HG03460 (cell line): ENCODE measurements around the gene DAPK1.

Experiments
- ATAC-seq: cut with Tn5 transposase; IDR thresholded peaks from one replicate; pipeline ENCODE4 v1.9.1; 2021; ENCODE audit not compliant: unreplicated experiment

Gene DAPK1

DNA sequence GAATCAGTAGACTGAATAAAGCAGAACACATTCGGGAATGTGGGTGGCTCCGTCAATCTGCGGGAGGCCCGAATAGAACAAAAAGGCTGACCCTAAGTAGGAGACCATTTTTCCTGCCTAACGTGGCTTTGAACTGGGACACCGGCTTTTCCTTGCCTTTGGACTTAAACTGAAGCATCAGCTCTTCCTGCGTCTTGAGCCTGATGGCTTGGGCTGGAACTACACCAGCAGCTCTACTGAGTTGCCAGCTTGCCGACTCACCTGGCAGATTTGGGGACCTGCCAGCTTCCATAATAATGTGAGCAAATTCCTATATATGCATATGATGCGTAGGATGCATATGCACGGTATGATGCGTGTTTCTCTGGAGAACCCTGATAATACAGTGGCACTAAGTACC lies 111.3 kb downstream of the DAPK1 start:
- no peak for ATAC-seq

DNA sequence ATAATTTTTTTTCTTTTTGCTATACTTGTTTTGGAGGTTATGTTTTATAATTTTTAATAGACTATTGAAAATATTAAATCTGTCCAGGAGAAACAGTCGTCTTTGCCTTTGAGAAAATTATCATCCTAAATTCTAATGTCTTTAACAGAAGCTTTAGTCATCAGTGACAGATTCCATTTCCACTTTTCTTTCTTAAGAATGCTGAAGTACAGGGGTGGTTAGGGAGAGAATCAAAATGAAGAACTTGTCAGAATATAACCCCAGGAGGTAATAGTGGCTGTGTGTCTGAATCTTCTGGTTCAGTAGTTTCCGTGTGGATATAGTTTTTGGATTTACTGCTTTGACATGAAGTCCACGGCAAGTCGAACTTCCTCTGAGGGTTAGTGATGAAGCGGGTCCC lies 111.8 kb downstream of the DAPK1 start:
- ATAC-seq = no peak

DNA sequence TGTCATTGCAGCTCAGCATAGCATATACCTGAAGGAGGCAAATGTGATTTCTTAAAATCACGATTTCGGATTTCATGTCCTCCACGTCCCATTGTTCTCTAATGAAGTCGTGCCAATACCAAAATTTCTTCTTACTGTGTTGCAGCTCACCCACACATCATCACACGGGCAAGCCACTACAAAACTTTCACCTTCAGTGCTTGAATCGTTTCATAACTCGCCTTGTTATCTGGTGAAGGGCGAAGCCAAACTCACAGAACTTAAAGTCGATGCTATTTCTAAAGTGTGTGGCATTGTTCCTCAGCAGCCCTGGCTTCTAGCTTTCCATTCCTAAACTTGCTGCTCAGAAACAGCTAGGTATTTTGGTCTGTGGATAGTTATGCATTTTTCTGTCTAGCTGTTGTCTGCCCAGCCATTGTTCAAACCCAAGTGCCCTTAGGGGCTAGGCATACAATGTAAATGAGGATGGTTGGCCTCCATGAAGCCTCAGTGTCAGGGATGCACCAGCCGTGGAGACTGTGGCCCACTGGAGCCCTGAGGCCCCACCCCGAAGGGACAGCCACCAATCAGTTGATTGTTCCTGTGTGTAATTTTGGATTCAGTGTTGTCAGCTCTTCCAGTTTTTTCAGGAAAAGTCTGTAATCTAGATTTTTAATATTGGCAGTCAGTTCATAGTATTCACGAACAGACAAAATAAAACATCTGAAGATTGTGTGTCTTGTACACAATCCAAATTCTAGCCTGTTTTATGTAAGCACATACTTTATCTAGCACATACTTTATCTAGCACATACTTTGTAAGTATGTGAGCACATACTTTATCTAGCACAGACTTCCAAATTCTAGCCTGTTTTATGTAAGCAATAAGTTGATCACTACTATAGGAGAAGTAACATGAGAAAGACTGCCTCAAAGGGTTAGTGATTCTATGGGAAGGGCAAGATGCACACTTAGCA lies 112.8 kb downstream of the DAPK1 start:
- no peak for ATAC-seq

DNA sequence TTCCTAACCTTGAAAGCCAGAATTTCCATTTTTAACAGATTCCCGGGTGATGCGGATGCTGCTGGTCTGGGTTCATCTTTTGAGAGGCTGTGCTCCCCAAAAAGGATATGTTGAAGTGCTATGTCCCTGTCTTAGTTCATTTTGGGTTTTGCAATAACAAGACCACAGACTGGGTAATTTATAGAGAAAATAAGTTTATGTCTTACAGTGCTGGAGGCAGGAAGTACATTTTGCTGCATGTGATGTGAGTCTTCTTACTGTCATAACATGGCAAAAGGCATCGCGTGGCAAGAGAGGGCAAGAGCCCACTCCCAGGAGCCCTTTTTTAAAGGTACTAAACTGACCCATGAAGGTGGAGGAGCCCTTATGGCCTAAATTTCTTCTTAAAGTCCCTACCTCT lies 114.1 kb downstream of the DAPK1 start:
- no peak for ATAC-seq

DNA sequence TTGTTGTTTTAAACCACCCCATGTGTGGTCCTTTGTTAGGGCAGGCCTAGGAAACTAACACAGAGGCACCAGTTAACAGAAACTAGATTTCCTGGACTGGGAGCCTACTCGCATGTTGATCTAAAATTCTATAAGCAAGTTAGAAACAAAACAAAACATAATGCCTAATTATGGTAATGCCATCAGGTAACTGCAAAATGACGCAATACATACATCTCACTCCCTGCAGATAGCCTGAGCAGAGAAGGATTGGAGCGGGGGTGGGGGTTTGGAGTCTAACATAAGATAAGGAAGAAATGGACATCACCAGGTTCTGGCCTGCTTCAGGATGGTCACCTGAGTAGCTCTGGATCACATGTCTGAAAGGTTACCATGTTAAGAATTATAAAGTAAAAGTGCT lies 114.9 kb downstream of the DAPK1 start:
- ATAC-seq = no peak

DNA sequence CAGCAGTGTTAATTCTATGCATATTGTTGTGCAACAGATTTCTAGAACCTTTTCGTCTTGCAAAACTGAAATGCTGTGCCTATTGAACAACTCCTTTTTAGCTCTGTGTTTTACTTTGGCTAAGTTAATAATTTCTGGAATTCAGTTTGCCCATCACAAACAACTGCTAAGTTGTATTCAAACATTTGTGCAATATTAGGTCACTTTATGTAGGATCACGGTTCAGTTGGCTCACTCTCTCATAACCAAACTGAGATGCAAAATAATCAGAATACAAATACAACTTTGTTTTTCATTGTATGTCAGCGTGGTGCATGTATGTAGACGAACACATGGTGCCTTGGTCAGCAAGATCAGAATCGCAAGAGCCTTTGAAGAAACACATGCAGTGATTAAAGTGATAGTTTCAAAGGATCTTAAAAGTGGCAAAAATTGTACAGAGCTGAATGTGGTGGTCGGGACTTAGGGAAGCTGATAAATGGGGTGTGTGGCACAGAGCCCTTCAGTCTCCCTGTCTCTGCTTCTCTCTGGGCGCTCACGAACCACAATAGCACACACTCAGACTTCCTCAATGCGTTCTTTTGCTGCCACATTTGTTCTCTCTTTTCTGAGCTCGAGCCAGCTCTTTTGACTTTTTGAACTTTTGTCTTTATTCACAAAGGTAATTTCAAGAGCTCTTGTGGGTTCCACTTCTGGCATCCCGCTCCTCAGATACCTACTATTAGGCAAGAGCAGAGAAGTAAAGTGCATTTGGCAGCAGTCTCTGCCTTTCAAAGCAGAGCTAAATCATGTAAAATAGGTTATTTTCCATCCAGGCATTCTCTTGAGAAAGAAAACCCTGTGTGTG lies 115.8 kb downstream of the DAPK1 start:
- ATAC-seq = no peak

DNA sequence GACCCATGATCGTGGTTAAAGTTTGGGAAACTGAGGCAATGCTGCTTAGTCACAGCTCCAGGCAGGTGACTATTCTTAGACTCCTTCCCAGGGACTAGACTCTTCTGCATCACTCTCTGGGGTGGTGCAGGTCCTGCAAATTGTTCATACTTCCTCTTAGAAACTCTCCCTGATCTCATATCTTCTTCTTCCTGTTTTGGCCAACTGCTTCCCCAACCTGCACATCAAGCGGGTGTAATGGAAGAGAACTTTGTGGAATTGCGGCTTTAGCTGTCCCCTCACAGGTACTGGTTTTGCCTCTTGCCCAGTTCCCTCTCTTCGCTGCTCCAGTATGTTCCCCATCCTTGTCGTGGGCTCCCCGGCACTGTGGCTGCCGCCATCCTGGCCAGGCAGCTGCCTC lies 116.7 kb downstream of the DAPK1 start:
- ATAC-seq = no peak

DNA sequence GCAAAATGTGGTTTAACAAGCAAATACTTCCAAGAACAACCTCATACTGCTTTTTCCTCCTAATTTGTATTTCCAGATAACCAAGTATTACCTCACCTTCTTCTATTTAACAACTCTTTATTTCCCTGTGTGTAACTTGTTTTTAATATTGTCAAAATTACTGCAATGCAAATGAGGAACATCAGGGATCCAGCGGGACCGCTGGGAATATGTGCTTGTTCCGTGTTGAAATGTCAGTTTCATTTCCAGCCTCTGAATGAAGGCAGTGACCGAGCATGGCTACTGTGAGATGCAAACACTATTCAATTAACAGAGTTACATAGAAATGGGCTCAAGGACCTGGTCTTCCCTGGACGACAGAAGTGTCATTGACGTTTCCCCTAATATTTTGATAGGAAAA lies 117.5 kb downstream of the DAPK1 start:
- no peak for ATAC-seq

DNA sequence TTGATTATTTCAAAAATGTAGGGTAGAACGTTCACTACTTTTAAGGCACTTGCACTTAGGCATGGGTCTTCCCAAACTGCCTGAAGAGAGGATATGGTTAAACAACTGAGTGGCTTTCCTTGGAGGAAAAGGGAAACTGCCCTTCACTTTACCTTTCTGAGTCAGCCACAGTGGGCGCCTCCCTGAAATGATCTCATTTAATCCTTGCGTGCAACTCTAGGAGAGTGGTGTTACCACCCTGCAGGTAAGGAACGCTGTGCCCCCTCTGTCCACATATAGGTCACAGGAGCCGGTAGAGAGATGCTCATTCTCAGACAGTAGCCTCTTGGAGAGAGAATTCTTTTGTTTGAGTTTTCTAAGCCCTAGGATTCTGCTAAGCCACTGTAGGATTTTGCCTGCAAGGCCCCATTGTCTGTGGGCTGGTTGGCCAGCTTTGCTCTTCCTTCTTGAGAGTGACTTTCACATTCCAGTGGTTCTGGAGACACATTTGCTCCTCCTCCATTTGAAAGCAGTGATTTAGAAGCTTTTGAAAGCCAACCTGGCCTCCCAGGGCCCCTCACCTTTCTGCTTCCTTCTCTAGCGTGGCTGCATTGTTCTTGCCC lies 118.0 kb downstream of the DAPK1 start:
- ATAC-seq = no peak

DNA sequence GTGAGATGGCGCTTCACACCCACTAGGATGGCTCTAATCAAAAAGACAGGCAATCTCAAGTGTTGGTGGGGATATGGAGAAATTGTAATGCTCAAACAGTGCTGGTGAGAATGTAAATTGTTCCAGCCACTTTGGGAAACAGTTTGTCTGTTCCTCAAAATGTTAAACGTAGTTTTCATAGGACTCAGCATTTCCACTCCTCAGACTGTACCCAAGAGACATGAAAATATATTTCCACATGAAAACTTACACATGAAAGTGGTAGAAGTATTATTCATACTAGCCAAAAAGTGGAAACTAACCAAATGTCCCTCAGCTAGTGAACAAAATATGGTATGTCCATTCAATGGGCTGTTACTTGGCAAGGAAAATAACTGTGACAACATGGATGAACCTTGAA lies 120.6 kb downstream of the DAPK1 start:
- no peak for ATAC-seq

DNA sequence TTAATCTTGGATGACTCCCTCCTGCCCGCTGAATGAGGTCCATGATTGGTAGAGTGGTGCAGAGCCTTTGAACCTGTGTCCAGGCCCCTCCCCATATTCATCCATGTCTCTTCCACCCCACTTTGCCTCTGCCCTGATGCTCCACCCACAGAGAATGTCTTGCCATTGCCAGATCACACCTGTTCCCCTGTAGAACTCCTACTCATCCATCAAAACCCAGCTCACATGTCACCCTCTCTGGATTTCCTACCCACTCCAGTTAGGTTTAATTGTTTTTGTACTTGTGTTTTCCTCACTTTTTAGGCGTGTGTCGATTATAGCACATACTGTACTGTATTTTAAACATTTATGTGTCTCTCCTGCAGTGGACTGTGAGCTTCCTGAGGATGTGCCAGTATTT lies 121.3 kb downstream of the DAPK1 start:
- ATAC-seq = no peak

DNA sequence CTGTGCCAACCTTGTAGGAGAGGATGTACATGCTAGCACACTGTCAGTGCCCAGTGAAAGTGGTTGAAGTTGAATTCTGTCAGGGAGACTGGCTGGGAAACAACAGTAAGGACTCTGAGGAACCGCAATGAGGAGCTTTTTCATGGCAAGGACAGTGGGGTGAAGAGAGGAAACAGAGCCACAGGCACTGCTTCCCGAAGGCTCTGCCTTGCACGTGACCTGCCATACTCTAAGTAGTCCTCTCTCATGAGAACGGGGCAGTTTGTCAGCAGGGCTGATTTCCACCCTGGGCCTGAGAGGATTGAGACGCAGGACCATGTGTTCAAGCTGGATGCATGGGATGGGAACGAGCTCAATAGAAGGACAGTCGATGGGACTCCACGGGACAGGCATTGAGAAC lies 121.7 kb downstream of the DAPK1 start:
- no peak for ATAC-seq

DNA sequence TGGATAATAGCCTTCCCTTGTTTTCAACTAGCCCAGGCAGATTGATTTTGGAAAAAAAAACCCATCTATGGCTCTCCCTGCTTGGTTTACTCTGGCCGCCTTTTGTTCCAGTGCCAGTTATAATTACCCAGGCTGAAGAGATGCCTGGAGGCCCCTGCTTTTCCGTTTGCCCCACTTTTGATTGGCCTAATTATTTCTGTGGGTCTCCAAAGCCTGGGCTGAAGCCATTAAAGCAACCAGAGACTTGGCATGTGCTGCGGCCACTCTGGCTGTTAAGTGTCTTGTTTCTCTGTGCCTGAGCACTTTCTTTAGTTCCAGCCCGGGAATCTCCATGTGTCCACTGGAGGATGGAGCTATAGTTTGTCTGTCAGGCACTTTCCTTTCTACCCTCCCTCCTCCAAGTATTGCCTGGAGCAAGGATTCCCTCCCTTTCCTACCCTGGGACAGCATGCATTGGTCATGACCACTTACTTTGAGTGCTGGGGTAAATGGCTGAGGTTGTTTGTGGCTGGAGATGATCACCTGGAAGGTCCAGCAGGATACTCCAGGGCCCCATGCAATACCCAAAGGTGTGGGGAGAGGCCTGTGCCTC lies 123.2 kb downstream of the DAPK1 start:
- ATAC-seq = no peak

DNA sequence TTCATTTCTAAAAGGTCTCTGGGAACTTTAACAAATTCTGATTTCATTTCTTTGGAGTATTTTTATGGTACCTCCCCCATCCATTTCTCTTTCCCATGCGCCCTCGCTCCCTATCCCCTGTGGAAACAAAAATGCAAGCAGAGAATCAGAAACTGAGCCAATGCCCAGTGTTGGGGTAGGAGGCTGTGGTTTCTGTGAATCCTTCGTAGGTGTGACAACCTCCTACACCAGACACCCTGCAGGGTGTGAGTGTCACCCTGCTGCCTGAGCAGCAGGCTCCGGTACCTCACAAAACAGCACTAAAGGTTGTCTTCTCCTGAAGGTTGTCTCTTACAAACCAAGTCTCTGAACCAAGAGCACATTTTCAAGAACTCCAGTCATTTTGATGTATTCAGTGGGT lies 124.4 kb downstream of the DAPK1 start:
- ATAC-seq = no peak

DNA sequence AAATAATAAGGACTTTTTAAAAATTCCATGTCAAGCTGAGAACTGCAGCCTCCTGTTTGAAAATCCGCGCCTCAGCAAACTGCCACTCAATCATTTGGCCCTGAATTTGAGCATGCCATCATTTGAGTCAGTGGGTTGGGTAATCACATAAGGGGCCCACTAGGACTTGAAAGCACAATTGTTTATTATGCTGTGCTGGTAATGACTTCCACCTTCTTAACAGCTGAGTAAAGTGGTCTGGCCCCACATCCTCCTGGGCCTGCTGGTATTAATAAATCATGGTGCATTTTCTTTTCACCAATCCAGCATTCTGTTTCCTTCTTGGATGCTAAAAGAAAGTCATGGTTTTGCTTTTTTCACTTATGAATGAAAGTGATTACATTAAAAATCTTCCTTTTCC lies 125.3 kb downstream of the DAPK1 start:
- no peak for ATAC-seq

DNA sequence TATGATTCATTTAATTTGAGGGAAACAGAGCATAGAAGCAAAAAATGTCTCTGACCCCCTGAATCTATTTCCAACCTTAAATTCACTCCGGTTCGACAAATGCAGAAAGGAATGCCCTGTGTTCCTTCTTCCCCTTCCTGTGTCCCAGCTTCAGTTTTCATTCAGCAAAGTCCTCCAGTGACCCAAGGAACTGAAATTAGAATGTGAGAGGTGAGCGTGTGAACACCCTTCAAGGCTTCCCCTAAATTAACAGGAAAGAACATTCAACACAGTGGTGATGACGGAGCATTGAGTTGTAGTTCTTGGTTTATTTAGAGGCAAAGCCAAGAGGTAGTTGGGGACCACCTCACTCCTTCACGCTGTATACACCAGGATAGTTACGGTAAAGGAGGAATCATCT lies 130.7 kb downstream of the DAPK1 start:
- no peak for ATAC-seq

DNA sequence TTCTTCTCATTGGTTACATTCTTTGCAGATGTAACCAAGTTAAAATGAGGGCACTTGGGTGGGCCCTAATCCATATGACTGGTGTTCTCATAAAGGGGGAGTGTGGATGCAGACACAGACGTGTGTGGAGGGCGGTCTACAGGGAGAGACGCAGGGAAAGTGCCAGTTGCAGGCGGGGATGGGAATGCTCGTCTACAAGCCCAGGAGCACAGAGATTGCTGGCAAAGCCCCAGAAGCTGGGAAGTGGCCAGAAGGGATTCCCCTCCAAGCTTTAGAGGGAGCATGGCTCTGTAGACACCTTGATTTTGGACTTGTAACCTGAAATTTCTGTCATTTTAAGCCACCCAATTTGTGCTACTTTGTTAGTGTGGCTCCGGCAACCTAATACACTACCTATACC lies 131.4 kb downstream of the DAPK1 start:
- ATAC-seq = no peak

DNA sequence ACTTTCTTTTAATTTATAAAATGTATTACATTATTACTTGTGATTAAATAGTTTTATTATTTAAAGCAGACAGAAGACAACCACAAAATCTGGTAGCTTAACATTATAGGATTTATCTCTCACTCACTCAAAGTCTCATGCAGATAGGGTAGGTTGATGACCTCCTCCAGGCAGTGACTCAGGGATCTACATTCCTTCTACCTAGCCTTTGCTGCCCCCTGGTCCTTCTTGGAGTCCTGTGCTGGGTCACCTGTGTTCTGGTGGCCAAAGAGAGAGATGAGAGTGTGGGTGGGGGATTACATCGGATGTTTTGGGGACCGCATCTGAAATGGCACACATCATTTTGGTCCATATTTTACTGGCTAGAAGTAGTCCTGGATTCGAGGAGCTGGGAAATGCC lies 132.6 kb downstream of the DAPK1 start:
- no peak for ATAC-seq

DNA sequence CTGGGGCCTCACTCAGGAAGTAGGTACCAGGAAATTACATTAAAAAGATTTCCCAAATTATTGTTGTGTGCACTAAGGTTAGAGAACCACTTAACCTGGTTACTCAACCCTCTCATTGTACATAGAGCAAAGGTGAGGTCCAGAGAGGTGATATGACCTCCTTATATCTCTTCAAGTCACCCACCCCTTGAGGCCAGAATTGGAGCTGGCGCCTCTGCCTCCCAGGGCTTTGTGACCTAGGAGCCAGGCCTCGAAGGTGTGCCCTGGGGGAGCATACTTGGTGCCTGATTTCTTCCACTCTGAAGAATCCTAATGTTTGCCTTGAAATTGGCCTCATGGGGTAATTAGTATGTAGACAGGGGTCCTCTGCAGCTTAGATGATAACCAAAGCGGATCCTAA lies 133.2 kb downstream of the DAPK1 start:
- ATAC-seq = no peak

DNA sequence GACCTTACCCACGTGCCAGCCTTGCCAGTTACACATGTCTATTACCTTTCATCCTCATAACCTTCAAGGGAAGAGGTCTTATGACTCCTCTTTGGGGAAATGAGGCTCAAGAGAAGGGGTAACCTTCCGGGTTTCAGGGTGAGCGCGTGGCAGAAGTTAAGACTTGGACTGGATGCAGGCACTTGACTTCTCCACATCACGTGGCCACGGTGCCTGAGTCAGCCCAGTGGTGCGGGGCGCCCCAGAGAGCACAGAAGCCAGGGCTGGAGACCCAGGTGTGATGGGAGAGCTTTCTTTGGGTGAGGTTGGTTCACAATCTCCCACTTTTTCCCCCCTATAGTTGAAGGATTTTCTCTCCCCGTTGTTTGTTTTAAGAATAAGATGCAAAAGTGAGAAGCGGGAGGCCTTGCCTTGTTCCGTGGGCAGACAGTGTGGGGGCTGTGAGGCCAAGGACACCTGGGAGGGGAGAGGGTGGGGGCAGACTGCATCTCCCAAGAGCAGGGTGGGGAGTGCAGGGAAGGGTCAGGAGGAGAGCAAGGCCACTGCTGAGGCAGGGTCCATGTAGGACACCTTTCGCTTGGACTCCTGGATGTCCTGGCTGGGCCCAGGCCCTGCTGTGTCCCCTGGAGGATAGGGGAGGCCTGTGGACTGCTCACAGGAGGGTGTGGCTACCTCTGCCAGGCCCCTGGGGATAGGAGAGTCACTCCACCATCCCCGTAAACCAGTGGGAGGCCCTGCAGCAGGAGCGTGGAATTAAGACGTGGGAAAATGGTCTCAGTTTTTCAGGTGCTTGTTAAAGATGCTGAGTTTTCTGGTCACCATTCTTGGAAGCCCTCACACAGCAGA lies 138.2 kb downstream of the DAPK1 start:
- ATAC-seq = no peak
